Left ventricle myocardium inferior (tissue), 1 donor: ENCODE measurements around the gene JARID2. TPM values are rescaled to one million over a fixed set of nuclear protein-coding genes. Genes with fewer than 3 reads are reported as not detected.
A peak's percentile ranks its signal among the peaks of the same experiment; 100 is the strongest.

Experiments used
- DNase-seq: peaks from one replicate; pipeline ENCODE4 v3.0.0-alpha.2; 2020
- H3K27ac ChIP-seq: fragments of 200-600 bp; replicated peaks from 2 replicates; pipeline ENCODE4 v1.8.0; 2021
- H3K27me3 ChIP-seq: fragments of 200-600 bp; 2 replicates; pipeline ENCODE4 v1.8.0; 2021; ENCODE audit warnings: low read depth
- H3K36me3 ChIP-seq: fragments of 200-600 bp; 2 replicates; pipeline ENCODE4 v1.8.0; 2021
- H3K4me1 ChIP-seq: fragments of 200-600 bp; 2 replicates; pipeline ENCODE4 v1.8.0; 2021
- H3K4me3 ChIP-seq: fragments of 200-600 bp; 2 replicates; pipeline ENCODE4 v1.8.0; 2021; ENCODE audit warnings: mild to moderate bottlenecking, moderate library complexity
- H3K9me3 ChIP-seq: fragments of 200-600 bp; replicated peaks from 2 replicates; pipeline ENCODE4 v1.8.0; 2021
- CTCF ChIP-seq: fragments of 200-600 bp; IDR thresholded peaks from 2 replicates; pipeline ENCODE4 v1.8.0; 2021; ENCODE audit warnings: antibody characterized with exemption, mild to moderate bottlenecking, borderline replicate concordance
- intact Hi-C: fragments of 100-400 bp; cut with micrococcal nuclease; formaldehyde crosslinking; loops from one replicate; pipeline ENCODE4 v1.11.0; 2022
- total RNA-seq: library from RNA; stranded (reverse); fragmentation: NEBNext Ultra II Directional; extraction: Animal tissue kit (Norgen Biotek cat#: 25700); gene quantifications from one replicate; pipeline ENCODE4 v1.2.1, GENCODE V29; 2021
- donor health status: DM: no; HTN: yes; CAD: no; lungs with severe emphysema.

Gene JARID2
- total RNA-seq, 1 donor from 2014 or later = 6.5 TPM

GRCh38 chr6:15274692-15275387, 29.0 kb downstream of the JARID2 start:
- no peak for DNase-seq
- Histone ChIP-seq H3K9me3 (no peaks in the 10 kb centered on the region), H3K27ac (no peak overlapping the region), H3K36me3 (no peaks in the 10 kb centered on the region), H3K27me3 (no peaks in the 10 kb centered on the region), H3K4me3 (no peak overlapping the region), H3K4me1 (peaks cover 54% of the 10 kb centered on the region)
- peak; percentile 41 for TF ChIP-seq CTCF
- intact Hi-C loops = no loop called here

GRCh38 chr6:15276036-15276985, 30.4 kb downstream of the JARID2 start:
- H3K4me3 ChIP-seq = no peak overlapping the region
- no peak for TF ChIP-seq CTCF
- no peak for DNase-seq
- H3K36me3 ChIP-seq = no peaks in the 10 kb centered on the region
- intact Hi-C loops = no loop called here
- no peaks in the 10 kb centered on the region for H3K9me3 ChIP-seq
- H3K27ac ChIP-seq = no peak overlapping the region
- H3K27me3 ChIP-seq = no peaks in the 10 kb centered on the region
- H3K4me1 ChIP-seq = peaks cover 69% of the 10 kb centered on the region

GRCh38 chr6:15279047-15279661, 33.3 kb downstream of the JARID2 start:
- TF ChIP-seq CTCF = no peak
- Histone ChIP-seq H3K27ac (no peak overlapping the region), H3K9me3 (no peaks in the 10 kb centered on the region), H3K27me3 (no peaks in the 10 kb centered on the region), H3K36me3 (no peaks in the 10 kb centered on the region), H3K4me1 (peaks cover 82% of the 10 kb centered on the region), H3K4me3 (no peak overlapping the region)
- DNase-seq = no peak
- intact Hi-C loops = no loop called here

- no peak for DNase-seq
- H3K27ac ChIP-seq = peak overlapping the region; percentile 3
- H3K4me1 ChIP-seq = peaks cover 82% of the 10 kb centered on the region
- H3K27me3 ChIP-seq = no peaks in the 10 kb centered on the region
- H3K36me3 ChIP-seq = no peaks in the 10 kb centered on the region
- no peaks in the 10 kb centered on the region for H3K9me3 ChIP-seq
- intact Hi-C loops = no loop called here
- no peak for TF ChIP-seq CTCF
- no peak overlapping the region for H3K4me3 ChIP-seq
Observed at GRCh38 chr6:15280028-15280427, 34.2 kb downstream of the JARID2 start.

GRCh38 chr6:15280961-15281360, 35.1 kb downstream of the JARID2 start:
- intact Hi-C loops = no loop called here
- no peak for DNase-seq
- Histone ChIP-seq H3K9me3 (no peaks in the 10 kb centered on the region), H3K4me3 (no peak overlapping the region), H3K27me3 (no peaks in the 10 kb centered on the region), H3K36me3 (no peaks in the 10 kb centered on the region), H3K27ac (no peak overlapping the region), H3K4me1 (peaks cover 82% of the 10 kb centered on the region)
- no peak for TF ChIP-seq CTCF
